Measurements from ENCODE around the gene SLC8A1. TPM values are rescaled to one million over a fixed set of nuclear protein-coding genes. Genes with fewer than 3 reads are reported as not detected.

SLC8A1 gene
- total RNA-seq, 1 experiment from 2014 or later: 0.43 TPM

DNA sequence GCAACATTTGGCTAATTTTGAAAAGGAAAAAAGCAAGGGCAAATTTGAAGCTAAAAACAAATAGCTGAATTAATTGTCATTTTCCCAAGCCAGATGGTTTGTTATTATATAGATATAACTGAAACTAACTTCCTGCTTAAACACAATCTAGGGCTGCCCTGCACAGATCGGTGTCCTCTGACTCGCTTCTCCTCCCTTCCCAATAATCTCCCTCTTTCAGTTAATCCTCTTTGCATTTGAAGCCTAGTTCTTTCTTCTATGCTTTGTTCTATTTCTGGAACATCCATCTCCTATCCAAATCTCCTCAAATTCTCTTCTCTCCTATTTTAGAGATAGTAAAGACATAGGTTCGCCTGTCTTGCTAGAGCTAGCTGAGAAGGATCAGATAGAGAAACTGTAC is 328.1 kb downstream of the SLC8A1 start:
- no peaks in the 10 kb centered on the region for H3K9me3 Mint-ChIP-seq (ENCODE audit: unreplicated experiment)
- Histone ChIP-seq H3K4me3 (ENCODE audit: low read depth, low read length) (no peak overlapping the region), H3K27me3 (replicated peaks; ENCODE audit: control insufficient read depth, insufficient read depth, low read length) (no peaks in the 10 kb centered on the region), H3K4me1 (no peaks in the 10 kb centered on the region), H3K36me3 (ENCODE audit: control insufficient read depth, insufficient read depth, low read length) (no peaks in the 10 kb centered on the region), H3K9me3 (no peaks in the 10 kb centered on the region)
- no peak overlapping the region for H3K27ac Mint-ChIP-seq (ENCODE audit: unreplicated experiment)
- no peak overlapping the region for H3K4me3 Mint-ChIP-seq (ENCODE audit: unreplicated experiment)
- intact Hi-C loops (cut with micrococcal nuclease; ENCODE audit: unreplicated experiment): no loop called here
- DNase-seq: no peak
- BruUV-seq (replicated peaks): no TSS peak
- peaks cover 14% of the 10 kb centered on the region for H3K27me3 Mint-ChIP-seq (ENCODE audit: insufficient read depth, unreplicated experiment)
- CTCF ChIA-PET: no interaction called here
- no peaks in the 10 kb centered on the region for H3K4me1 Mint-ChIP-seq (ENCODE audit: low read depth, unreplicated experiment)
- TF ChIP-seq, protein P1, sequence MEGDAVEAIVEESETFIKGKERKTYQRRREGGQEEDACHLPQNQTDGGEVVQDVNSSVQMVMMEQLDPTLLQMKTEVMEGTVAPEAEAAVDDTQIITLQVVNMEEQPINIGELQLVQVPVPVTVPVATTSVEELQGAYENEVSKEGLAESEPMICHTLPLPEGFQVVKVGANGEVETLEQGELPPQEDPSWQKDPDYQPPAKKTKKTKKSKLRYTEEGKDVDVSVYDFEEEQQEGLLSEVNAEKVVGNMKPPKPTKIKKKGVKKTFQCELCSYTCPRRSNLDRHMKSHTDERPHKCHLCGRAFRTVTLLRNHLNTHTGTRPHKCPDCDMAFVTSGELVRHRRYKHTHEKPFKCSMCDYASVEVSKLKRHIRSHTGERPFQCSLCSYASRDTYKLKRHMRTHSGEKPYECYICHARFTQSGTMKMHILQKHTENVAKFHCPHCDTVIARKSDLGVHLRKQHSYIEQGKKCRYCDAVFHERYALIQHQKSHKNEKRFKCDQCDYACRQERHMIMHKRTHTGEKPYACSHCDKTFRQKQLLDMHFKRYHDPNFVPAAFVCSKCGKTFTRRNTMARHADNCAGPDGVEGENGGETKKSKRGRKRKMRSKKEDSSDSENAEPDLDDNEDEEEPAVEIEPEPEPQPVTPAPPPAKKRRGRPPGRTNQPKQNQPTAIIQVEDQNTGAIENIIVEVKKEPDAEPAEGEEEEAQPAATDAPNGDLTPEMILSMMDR (IDR thresholded peaks at IDR 0.05; ENCODE audit: insufficient read depth in 1 of 2, low read depth in 1 of 2, low read length in 1 of 2, severe bottlenecking in 1 of 2, unreplicated experiment in 1 of 2): no peak
- no peaks in the 10 kb centered on the region for H3K36me3 Mint-ChIP-seq (ENCODE audit: insufficient read depth, unreplicated experiment)
- POLR2A ChIA-PET: no interaction called here

DNA sequence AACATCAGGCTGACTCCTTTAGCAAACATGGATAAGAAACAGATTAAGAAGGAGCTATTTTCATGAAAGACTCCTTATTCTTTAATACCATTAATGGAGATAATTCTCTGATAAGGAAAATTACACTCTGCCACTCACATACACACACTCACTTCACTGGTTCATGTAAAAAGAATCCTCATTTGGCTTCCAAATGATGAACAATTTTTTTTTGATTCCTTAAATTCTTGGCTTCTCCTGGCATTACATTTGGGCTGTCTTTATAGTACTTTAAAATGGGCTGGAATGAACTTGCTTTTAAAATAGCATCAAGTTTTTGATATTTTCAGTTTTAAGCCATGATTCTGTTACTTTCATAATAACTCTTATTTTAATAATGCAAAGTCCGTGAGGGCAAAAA is 328.6 kb downstream of the SLC8A1 start:
- no peak for DNase-seq
- no peaks in the 10 kb centered on the region for H3K36me3 ChIP-seq (ENCODE audit: control insufficient read depth, insufficient read depth, low read length)
- no peaks in the 10 kb centered on the region for H3K9me3 ChIP-seq
- ChIA-PET POLR2A (no interaction called here), CTCF (no interaction called here)
- no peak overlapping the region for H3K27ac Mint-ChIP-seq (ENCODE audit: unreplicated experiment)
- BruUV-seq (replicated peaks): no TSS peak
- no peaks in the 10 kb centered on the region for H3K4me1 Mint-ChIP-seq (ENCODE audit: low read depth, unreplicated experiment)
- H3K4me3 ChIP-seq (ENCODE audit: low read depth, low read length): no peak overlapping the region
- H3K36me3 Mint-ChIP-seq (ENCODE audit: insufficient read depth, unreplicated experiment): no peaks in the 10 kb centered on the region
- H3K27me3 ChIP-seq (replicated peaks; ENCODE audit: control insufficient read depth, insufficient read depth, low read length): no peaks in the 10 kb centered on the region
- no peaks in the 10 kb centered on the region for H3K4me1 ChIP-seq
- intact Hi-C loops (cut with micrococcal nuclease; ENCODE audit: unreplicated experiment): no loop called here
- no peaks in the 10 kb centered on the region for H3K9me3 Mint-ChIP-seq (ENCODE audit: unreplicated experiment)
- peaks cover 14% of the 10 kb centered on the region for H3K27me3 Mint-ChIP-seq (ENCODE audit: insufficient read depth, unreplicated experiment)
- no peak overlapping the region for H3K4me3 Mint-ChIP-seq (ENCODE audit: unreplicated experiment)
- TF ChIP-seq, protein P1 (IDR thresholded peaks at IDR 0.05; ENCODE audit: insufficient read depth in 1 of 2, low read depth in 1 of 2, low read length in 1 of 2, severe bottlenecking in 1 of 2, unreplicated experiment in 1 of 2): no peak

DNA sequence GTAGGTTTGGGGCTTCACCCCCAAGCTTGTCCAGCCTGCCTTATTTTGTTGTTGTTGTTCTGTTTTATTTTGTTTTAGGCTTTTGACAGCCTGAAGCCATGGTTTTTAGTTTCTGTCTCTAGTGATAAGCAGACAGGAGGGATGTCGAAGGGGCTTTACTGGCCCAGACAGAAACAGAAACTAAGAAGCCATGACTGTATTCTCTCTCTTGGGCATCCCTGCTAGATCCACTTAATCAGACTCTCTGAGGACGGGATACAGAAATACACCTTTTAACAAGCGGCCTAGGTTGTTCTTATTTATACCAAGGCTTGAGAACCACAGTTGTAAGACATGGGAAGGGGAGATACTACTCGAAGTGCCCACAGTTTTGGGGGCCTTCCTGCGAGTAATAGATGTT is 330.9 kb downstream of the SLC8A1 start:
- H3K4me3 ChIP-seq (ENCODE audit: low read depth, low read length): no peak overlapping the region
- intact Hi-C loops (cut with micrococcal nuclease; ENCODE audit: unreplicated experiment): no loop called here
- TF ChIP-seq, protein P1 (IDR thresholded peaks at IDR 0.05; ENCODE audit: insufficient read depth in 1 of 2, low read depth in 1 of 2, low read length in 1 of 2, severe bottlenecking in 1 of 2, unreplicated experiment in 1 of 2): no peak
- DNase-seq: no peak
- H3K4me1 ChIP-seq: no peaks in the 10 kb centered on the region
- no peaks in the 10 kb centered on the region for H3K36me3 Mint-ChIP-seq (ENCODE audit: insufficient read depth, unreplicated experiment)
- BruUV-seq (replicated peaks): no TSS peak
- ChIA-PET CTCF (no interaction called here), POLR2A (no interaction called here)
- H3K27ac Mint-ChIP-seq (ENCODE audit: unreplicated experiment): no peak overlapping the region
- no peak overlapping the region for H3K4me3 Mint-ChIP-seq (ENCODE audit: unreplicated experiment)
- no peaks in the 10 kb centered on the region for H3K27me3 ChIP-seq (replicated peaks; ENCODE audit: control insufficient read depth, insufficient read depth, low read length)
- no peaks in the 10 kb centered on the region for H3K9me3 Mint-ChIP-seq (ENCODE audit: unreplicated experiment)
- H3K9me3 ChIP-seq: no peaks in the 10 kb centered on the region
- H3K36me3 ChIP-seq (ENCODE audit: control insufficient read depth, insufficient read depth, low read length): no peaks in the 10 kb centered on the region
- peaks cover 14% of the 10 kb centered on the region for H3K27me3 Mint-ChIP-seq (ENCODE audit: insufficient read depth, unreplicated experiment)
- no peaks in the 10 kb centered on the region for H3K4me1 Mint-ChIP-seq (ENCODE audit: low read depth, unreplicated experiment)

Measured in Caco-2 (cell line).